Measurements from ENCODE around the gene BAG2.

The BAG2 gene

DNA sequence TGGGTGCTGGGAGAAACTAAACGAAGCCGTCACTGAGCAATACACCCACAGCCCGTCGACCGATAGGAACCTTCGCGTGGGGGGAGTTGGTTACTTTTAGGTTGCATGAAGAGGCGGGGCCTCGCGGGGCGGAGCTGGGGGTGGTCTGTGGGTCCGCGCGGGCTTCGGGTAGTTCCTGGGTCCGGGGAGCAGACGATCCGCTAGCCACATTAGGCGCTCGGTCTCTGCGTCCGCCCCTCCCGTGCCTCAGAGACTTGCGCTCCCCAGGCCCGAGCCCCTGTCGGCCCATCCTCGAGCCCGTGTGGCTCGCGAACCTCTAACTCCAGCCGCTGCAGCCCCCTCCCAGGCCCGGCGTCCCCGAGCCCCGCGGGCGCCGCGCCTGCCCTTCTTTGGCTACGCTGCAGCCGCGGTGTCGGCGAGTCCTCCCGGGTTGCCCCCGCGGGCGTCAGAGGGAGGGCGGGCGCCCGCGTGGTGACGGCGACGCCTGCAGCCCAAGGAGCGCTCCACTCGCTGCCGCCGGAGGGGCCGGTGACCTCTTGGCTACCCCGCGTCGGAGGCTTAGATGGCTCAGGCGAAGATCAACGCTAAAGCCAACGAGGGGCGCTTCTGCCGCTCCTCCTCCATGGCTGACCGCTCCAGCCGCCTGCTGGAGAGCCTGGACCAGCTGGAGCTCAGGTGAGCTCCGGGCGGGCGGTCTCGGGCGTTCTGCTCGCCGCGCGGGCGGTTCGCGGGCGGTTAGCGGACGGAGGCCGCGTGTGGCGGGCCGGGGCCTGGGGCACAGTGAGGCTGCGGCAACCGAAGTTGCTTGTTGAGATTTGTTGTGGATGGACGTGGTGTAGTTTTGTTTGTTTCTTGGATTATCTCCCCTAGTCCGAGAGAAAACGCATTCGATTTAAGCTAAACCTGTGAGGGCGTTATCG is at the start of gene BAG2:
TSS of gene BAG2 (plus strand) at position 191 of the 920 bp plus-strand sequence. CDS start at position 563, 372 bp downstream.
- CTCF ChIA-PET: interaction anchor here (0.7 to 1.2 kb wide), 4 partner anchors 49 to 268 kb away, joined by 3 to 5 read pairs (median 4); partner anchors contain the start of genes BEND6 and PRIM2
- POLR2A ChIA-PET (ENCODE audit: low non-redundant PET): no interaction called here
- DNase-seq (ENCODE audit: low spot score): peak; percentile 81
- TF ChIP-seq, protein P1, sequence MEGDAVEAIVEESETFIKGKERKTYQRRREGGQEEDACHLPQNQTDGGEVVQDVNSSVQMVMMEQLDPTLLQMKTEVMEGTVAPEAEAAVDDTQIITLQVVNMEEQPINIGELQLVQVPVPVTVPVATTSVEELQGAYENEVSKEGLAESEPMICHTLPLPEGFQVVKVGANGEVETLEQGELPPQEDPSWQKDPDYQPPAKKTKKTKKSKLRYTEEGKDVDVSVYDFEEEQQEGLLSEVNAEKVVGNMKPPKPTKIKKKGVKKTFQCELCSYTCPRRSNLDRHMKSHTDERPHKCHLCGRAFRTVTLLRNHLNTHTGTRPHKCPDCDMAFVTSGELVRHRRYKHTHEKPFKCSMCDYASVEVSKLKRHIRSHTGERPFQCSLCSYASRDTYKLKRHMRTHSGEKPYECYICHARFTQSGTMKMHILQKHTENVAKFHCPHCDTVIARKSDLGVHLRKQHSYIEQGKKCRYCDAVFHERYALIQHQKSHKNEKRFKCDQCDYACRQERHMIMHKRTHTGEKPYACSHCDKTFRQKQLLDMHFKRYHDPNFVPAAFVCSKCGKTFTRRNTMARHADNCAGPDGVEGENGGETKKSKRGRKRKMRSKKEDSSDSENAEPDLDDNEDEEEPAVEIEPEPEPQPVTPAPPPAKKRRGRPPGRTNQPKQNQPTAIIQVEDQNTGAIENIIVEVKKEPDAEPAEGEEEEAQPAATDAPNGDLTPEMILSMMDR (conservative IDR thresholded peaks at IDR 0.05; ENCODE audit: low read depth): no peak
- peak within 1 kb of the TSS; percentile 89 for H3K27ac ChIP-seq

DNA sequence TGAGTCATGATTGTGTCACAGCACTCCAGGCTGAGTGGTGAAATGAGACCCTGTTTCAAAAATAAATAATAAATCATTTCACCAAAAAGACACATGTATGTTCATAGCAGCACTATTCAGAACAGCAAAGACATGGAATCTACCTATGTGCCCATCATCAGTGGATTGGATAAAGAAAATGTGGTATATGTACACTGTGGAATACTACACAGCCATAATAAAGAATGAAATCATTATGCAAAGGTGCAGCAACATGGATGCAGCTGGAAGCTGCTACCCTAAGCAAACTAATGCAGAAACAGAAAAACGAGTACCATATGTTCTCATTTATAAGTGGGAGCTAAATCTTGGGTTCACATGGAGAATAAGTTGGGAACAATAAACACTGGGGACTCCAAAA is 49.0 kb upstream of the BAG2 start:
- POLR2A ChIA-PET (ENCODE audit: low non-redundant PET): no interaction called here
- TF ChIP-seq, protein P1 (conservative IDR thresholded peaks at IDR 0.05; ENCODE audit: low read depth): no peak
- DNase-seq (ENCODE audit: low spot score): no peak
- CTCF ChIA-PET: no interaction called here
- no peak overlapping the region for H3K27ac ChIP-seq

DNA sequence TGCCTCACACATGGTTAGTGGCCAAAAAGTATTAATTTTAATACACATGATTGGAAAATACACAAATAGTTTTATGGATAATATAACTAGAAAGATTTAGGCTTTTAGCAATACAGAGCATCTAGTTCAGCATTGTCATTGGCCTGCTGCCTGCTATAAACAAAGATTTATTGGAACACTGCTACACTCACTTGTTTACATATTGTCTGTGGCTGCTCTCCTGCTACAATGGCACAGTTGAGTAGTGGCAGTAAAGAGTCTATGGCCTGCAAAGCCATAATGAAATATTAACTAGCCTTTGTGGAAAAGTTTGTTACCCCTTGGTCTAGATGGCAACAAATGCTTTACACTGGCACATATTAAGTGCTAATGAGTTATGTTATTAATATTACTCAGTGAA is 44.4 kb upstream of the BAG2 start:
- POLR2A ChIA-PET (ENCODE audit: low non-redundant PET): no interaction called here
- CTCF ChIA-PET: no interaction called here

DNA sequence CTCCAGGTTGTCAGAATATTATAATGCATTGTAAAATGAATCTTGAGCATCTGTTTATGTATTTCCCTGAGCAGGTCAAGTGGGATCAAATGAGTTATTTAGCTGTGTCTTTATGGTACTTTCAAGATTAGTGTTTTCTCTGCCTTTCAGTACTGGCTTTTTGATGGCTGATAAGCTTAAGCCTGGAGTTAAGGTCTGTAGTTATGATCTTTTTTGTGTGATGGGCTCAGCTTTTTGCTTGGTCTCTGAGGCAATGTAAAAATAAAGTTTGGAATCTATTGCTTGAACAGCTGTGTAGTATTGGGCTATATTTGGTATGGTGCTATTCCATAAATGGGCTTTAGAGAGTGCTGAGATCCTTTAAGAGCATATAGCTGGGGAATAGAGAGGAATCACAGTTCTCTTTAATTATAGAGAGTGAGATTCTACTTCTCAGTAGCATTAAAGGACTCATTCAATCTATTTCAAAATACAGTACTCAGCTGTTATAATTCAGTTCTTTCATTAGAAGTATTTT is 41.4 kb upstream of the BAG2 start:
- TF ChIP-seq, protein P1 (conservative IDR thresholded peaks at IDR 0.05; ENCODE audit: low read depth): no peak
- CTCF ChIA-PET: interaction anchor here (0.7 kb wide), 1 partner anchor 98 kb away, joined by 3 read pairs; no protein-coding TSS in a partner anchor
- POLR2A ChIA-PET (ENCODE audit: low non-redundant PET): no interaction called here
- H3K27ac ChIP-seq: no peak overlapping the region
- DNase-seq (ENCODE audit: low spot score): no peak

More for the DNA sequence above, 44.4 kb upstream of the BAG2 start:
- TF ChIP-seq, protein P1 (conservative IDR thresholded peaks at IDR 0.05; ENCODE audit: low read depth): no peak
- DNase-seq (ENCODE audit: low spot score): no peak
- no peak overlapping the region for H3K27ac ChIP-seq

DNA sequence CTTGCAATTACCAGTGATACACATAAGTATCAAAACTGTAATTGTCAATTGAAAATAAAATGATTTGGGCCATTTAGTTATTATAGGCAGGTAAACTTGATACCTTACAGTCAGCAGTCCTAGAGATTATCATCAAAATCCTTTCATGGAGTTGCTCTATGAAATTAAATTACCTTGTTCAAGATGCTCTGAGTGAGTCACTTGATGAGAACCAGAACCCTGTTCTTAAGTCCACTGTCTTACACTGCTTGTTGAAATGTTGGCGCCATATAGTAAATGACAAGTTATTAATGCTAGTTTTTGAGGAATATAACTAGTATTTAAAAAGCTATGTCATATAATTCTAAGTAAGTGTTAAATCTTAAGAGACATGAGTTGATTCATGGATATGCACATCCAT is 37.2 kb upstream of the BAG2 start:
- TF ChIP-seq, protein P1 (conservative IDR thresholded peaks at IDR 0.05; ENCODE audit: low read depth): no peak
- no peak overlapping the region for H3K27ac ChIP-seq
- POLR2A ChIA-PET (ENCODE audit: low non-redundant PET): no interaction called here
- no peak for DNase-seq (ENCODE audit: low spot score)
- CTCF ChIA-PET: no interaction called here

DNA sequence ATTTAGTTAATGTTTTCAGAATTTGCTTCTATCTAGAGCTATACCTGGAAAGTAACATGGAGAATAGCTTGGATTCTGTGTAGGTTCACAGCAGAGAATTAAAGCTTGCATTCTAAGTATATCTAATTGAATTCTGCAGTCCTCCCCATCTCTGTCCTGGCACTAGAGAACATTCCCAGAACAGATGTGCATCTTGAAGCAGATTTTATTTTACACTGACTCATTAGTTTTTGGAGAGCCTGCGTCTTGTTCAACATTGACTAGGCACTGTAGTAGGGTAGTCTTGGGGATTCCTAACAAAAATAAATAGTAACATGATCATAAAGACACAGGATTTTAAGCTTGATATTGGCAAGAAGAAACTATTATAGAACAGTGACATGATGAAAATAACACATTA is 36.2 kb upstream of the BAG2 start:
- TF ChIP-seq, protein P1 (conservative IDR thresholded peaks at IDR 0.05; ENCODE audit: low read depth): no peak
- CTCF ChIA-PET: no interaction called here
- POLR2A ChIA-PET (ENCODE audit: low non-redundant PET): no interaction called here
- no peak overlapping the region for H3K27ac ChIP-seq
- no peak for DNase-seq (ENCODE audit: low spot score)
